ENCODE measurements around the gene LMO7.

LMO7 gene

DNA sequence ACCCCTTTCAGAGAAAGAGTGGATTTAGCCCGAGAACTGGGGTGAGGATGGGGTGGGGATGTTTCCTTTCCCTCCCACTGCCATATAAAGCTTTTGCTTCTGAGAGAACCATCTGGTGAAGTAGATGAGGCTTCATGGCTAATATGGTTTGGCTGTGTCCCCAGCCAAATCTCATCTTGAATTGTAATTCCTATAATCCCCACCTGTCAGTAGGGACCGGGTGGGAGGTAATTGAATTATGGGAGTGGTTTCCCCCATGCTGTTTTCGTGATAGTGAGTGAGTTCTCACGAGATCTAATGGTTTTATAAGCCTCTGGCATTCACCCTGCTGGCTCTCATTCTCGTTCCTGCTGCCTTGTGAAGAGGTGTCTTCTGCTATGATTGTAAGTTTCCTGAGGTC, 270.9 kb downstream of the LMO7 start:
- DNase-seq, result no peak

DNA sequence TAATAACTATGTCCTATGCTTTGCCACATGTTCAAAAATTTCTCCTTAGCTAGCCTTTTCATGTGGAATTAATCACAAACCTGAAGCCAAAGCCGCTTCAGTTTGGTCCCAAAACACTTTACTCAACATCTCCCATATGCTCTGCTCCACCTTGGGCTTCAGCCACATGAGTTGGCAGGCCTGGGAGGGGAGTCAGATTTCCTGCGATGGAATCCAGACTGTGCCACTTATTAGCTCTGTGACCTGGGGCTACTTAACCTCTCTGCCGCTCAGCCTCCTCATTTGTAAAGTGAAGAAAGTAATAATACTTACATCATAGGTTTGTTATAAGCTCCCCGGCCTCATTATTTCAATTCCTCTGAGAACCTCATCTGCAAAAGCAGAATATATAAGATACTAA, 272.0 kb downstream of the LMO7 start:
- no peak for DNase-seq

Data from activated CD4-positive, alpha-beta T cell treated with anti-CD3 and anti-CD28 coated beads, Interleukin-2, amount 50 U/mL, for 1 hour (primary cell).